Measurements from ENCODE around the gene GABRB3.

GABRB3 gene

GRCh38 chr15:26676115-26676514 lies 96.8 kb downstream of the GABRB3 start:
- no peak for DNase-seq (ENCODE audit: low spot score)

- no peak for DNase-seq (ENCODE audit: low spot score)
Observed at GRCh38 chr15:26674467-26674866, 98.4 kb downstream of the GABRB3 start.

GRCh38 chr15:26673445-26673844 lies 99.4 kb downstream of the GABRB3 start:
- no peak for DNase-seq (ENCODE audit: low spot score)

GRCh38 chr15:26670116-26670515 lies 102.8 kb downstream of the GABRB3 start:
- no peak for DNase-seq (ENCODE audit: low spot score)

GRCh38 chr15:26667222-26667988 lies 105.5 kb downstream of the GABRB3 start:
- DNase-seq (ENCODE audit: low spot score), result no peak

GRCh38 chr15:26665957-26666791 lies 106.7 kb downstream of the GABRB3 start:
- no peak for DNase-seq (ENCODE audit: low spot score)

- DNase-seq (ENCODE audit: low spot score), result no peak
Observed at GRCh38 chr15:26662283-26662682, 110.6 kb downstream of the GABRB3 start.

GRCh38 chr15:26661748-26662147 lies 111.1 kb downstream of the GABRB3 start:
- DNase-seq (ENCODE audit: low spot score), result no peak

GRCh38 chr15:26661107-26661506 lies 111.8 kb downstream of the GABRB3 start:
- DNase-seq (ENCODE audit: low spot score), result no peak

GRCh38 chr15:26660241-26660640 lies 112.6 kb downstream of the GABRB3 start:
- no peak for DNase-seq (ENCODE audit: low spot score)

- no peak for DNase-seq (ENCODE audit: low spot score)
Observed at GRCh38 chr15:26658290-26658689, 114.6 kb downstream of the GABRB3 start.

- no peak for DNase-seq (ENCODE audit: low spot score)
Observed at GRCh38 chr15:26656080-26656479, 116.8 kb downstream of the GABRB3 start.

- no peak for DNase-seq (ENCODE audit: low spot score)
Observed at GRCh38 chr15:26651909-26652308, 121.0 kb downstream of the GABRB3 start.

- no peak for DNase-seq (ENCODE audit: low spot score)
Observed at GRCh38 chr15:26648676-26649075, 124.2 kb downstream of the GABRB3 start.

GRCh38 chr15:26644948-26645347 lies 127.9 kb downstream of the GABRB3 start:
- no peak for DNase-seq (ENCODE audit: low spot score)

- DNase-seq (ENCODE audit: low spot score), result no peak
Observed at GRCh38 chr15:26641144-26641543, 131.7 kb downstream of the GABRB3 start.

GRCh38 chr15:26640601-26641000 lies 132.3 kb downstream of the GABRB3 start:
- DNase-seq (ENCODE audit: low spot score), result no peak

GRCh38 chr15:26639966-26640365 lies 132.9 kb downstream of the GABRB3 start:
- DNase-seq (ENCODE audit: low spot score), result no peak

GRCh38 chr15:26635614-26636013 lies 137.3 kb downstream of the GABRB3 start:
- no peak for DNase-seq (ENCODE audit: low spot score)

- no peak for DNase-seq (ENCODE audit: low spot score)
Observed at GRCh38 chr15:26635105-26635504, 137.8 kb downstream of the GABRB3 start.

GRCh38 chr15:26634319-26634718 lies 138.5 kb downstream of the GABRB3 start:
- DNase-seq (ENCODE audit: low spot score), result no peak

GRCh38 chr15:26632500-26632899 lies 140.4 kb downstream of the GABRB3 start:
- DNase-seq (ENCODE audit: low spot score), result no peak

GRCh38 chr15:26631894-26632293 lies 141.0 kb downstream of the GABRB3 start:
- DNase-seq (ENCODE audit: low spot score), result no peak

Measured in hematopoietic multipotent progenitor cell treated with erythropoietin and hydrocortisone succinate and interleukin-3 and kit ligand, for 15 days (in vitro differentiated cells).